ENCODE data around the gene HPCAL1.

GRCh38 chr2:10297959-10298531, 4.7 kb upstream of the HPCAL1 start:
- TF ChIP-seq CTCF (IDR thresholded peaks at IDR 0.05; ENCODE audit: control extremely low read depth in 1 of 3, insufficient read depth in 1 of 3, low read depth in 1 of 3, low read length in 3 of 3) (no peak), ZNF274 (IDR thresholded peaks at IDR 0.05; ENCODE audit: borderline replicate concordance, extremely low read depth, low read length) (no peak), HDAC2 (IDR thresholded peaks at IDR 0.05; ENCODE audit: borderline replicate concordance in 1 of 2, low read depth in 2 of 2, low read length in 2 of 2) (no peak), EP300 (IDR thresholded peaks at IDR 0.05; ENCODE audit: borderline replicate concordance in 1 of 2, low read depth in 2 of 2, low read length in 2 of 2) (no peak), BCL11A (IDR thresholded peaks at IDR 0.05; ENCODE audit: low read depth in 2 of 2, low read length in 2 of 2) (no peak), CREB1 (IDR thresholded peaks at IDR 0.05) (no peak), POLR2A (IDR thresholded peaks at IDR 0.05; ENCODE audit: control extremely low read depth in 1 of 2, low read depth in 2 of 2, low read length in 2 of 2) (no peak), POLR2AphosphoS5 (IDR thresholded peaks at IDR 0.05; ENCODE audit: low read depth, low read length) (no peak), GTF2F1 (IDR thresholded peaks at IDR 0.05; ENCODE audit: borderline replicate concordance, low read depth, low read length) (no peak), TAF1 (IDR thresholded peaks at IDR 0.05; ENCODE audit: low read depth, low read length) (no peak), SIN3A (conservative IDR thresholded peaks at IDR 0.05 in 1 of 2, IDR thresholded peaks at IDR 0.05 in 1 of 2; ENCODE audit: low read depth in 1 of 2, low read length in 2 of 2) (no peak)
